Kidney glomerular epithelial cell (primary cell): ENCODE results near the gene UQCR10.

ENCODE experiments used
- DNase-seq: peaks from one replicate; lab custom pipeline; 2025; lab: John Stamatoyannopoulos, UW

Gene UQCR10

DNA sequence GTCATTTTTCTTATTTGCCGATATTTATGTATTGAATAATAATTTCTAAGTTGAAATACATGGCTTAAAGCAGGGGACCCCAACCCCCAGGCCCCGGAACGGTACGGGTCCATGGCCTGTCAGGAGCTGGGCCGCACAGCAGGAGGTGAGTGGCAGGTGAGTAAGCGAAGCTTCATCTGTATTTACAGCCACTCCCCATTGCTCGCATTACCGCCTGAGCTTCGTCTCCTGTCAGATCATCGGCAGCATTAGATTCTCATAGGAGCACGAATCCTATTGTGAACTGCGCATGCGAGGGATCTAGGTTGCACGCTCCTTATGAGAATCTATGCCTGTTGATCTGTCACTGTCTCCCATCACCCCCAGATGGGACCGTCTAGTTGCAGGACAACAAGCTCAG, 4.9 kb upstream of the UQCR10 start:
- DNase-seq, result no peak

DNA sequence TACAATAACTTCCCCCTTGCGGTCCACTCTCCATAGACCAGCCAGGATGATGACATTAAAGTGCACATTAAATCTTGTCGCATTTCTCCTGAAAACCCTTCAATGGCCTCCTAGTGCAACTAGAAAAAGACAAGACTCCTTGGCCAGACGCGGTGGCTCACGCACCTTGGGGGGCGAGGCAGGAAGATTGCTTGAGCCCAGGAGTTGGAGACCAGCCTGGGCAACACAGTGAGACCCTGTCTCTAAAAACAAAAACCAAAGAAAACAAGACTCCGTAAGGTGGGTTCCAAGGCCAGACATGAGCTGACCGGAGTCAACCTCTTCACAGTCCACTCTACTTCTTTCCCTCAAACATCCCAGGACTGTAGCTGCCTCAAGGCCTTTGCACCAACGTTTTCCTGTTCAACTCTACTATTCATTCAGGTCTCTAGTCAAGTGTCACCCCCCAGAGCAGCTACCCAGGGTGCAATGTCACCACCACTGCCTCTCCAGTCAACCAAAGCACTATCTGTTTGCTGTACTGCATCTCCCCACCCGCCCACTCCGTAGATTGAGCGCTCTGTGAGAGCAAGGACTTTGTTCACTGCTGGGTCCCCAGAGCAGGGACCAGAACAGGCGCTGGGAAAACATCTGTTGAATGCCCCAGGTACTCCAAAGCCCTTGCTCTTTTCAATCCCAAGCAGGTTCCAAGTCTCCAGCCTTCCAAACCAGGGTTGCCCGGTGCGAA, 1.1 kb upstream of the UQCR10 start:
- no peak for DNase-seq

GRCh38 chr22:29766632-29767170, 468 bp upstream of the UQCR10 start, which contains the start of gene ZMAT5:
Gene ZMAT5, minus strand, starts transcription at chr22:29767007. Its CDS starts 18,463 bp downstream, at chr22:29748544.
- peak; percentile 98 for DNase-seq

- no peak for DNase-seq
These were observed 1.0 kb downstream of the UQCR10 start for GRCh38 chr22:29768052-29768693.

- no peak for DNase-seq
These were observed 2.7 kb downstream of the UQCR10 start for GRCh38 chr22:29769723-29770321.

GRCh38 chr22:29772170-29772641, 5.0 kb downstream of the UQCR10 start:
- DNase-seq, result peak; percentile 11

GRCh38 chr22:29773233-29773632, 6.1 kb downstream of the UQCR10 start:
- DNase-seq, result peak; percentile 65

- DNase-seq, result no peak
These were observed 13.1 kb downstream of the UQCR10 start for GRCh38 chr22:29780220-29780619.

- peak; percentile 94 for DNase-seq
These were observed 13.8 kb downstream of the UQCR10 start for GRCh38 chr22:29780748-29781676.

DNA sequence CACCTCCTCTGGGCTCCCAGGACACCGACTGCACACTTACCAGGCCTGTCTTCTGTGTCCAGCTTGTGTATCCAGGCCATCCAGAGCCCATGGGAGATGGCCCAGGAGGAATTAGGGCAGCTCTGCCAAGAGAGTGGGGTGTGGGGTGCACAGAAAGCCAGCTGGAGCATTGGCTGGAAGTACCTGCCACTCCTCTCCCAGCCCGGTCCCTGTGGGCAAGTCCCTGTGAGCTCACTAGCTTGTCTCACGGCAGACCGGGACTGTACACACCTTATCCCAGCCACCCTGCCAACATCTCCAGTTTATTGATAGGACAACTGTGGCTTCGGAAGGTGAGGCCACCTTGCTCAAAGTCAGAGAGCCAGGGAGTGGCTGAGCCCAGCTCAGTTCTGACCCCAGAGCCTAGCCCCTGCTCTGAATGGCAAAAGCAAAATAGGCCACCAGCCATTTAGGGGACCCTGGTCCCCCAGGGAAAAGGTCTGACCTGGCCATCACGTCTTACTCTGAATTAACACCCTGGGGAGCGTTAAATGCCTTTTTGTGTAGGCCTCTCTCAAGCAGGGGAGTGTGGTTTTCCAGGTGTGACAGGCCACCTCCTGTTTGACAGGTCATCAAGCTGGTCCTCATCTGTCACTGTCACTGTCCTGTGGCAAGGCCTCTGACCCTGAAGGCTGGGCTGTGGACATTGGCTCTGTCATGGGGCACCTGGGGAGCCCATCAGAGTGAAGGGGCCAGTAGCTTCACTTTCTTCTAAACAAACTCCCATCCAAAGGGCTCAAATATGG, 15.1 kb downstream of the UQCR10 start:
- DNase-seq, result peak; percentile 18

DNA sequence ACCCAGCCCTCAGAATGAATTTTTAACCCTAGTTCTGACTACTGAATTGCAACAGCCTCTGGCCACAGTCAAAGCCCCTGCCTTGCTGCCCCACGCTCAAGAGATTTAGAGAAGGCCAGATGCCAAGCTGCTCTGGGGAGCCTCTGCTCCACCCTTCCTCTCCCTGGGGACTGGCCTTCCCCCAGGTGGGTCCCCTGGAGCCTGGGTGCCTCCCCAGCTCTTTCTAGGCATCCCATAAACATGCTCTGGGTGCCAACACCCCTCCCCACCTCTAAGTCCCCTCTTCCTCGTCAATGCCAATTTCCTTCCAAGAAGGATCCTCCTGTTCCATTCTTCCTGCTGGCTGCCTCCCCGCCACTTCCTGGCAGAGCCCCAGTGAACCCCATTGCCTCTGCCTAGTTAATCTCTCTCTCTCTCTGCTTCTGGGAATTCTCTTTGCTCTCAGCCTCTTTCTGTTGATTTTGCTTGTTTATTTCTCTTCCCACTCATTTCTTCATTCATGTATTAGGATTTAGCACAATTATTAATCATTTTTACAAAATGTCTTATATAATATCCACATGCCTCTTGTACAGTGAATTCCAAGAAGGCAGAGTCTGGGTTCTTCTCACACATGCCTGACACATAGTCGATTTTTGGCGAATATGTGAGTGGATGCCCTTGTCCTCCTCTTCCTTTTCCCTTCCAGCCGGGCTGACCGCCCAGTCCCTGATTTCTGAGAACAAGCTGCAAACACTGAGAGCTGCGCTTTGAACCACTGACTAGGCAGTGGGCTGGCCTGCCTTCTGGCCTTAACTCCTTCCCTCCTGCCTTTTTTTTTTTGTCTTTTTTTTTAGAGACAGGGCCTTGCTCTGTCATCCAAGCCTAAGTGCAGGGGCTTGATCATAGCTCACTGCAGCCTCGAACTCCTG, 17.5 kb downstream of the UQCR10 start:
- DNase-seq, result no peak

- DNase-seq, result no peak
These were observed 18.9 kb downstream of the UQCR10 start for GRCh38 chr22:29786031-29786430.

DNA sequence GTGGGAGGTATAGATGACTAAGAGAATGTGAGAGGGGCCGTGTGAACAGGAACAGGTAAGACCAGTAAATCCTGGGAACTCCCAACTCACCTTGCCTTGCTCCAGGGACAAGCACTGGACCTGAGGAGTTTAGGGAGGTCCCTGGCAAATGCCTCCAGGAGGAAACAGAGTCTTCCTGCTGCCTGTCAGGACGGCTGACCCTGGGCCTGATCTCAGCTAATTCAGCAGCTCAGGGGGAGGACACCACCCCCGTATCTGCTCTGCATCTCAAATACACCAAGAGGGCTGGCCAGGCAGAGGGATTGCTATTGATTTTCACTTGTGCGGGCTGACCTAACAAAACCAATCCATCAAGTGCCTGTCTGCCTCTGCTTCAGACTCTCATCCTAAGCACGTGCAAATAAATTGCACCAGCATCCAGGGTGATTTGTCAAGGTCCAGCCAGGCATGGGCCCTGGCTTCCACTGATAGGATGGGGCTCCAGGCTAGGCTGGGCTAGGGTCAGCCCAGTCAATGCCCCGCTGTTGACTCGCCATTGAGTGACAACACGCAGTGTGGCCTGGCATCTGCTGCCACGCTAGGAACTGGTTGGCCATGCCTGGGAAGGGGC, 20.3 kb downstream of the UQCR10 start:
- no peak for DNase-seq

GRCh38 chr22:29788339-29789279, 21.4 kb downstream of the UQCR10 start:
- no peak for DNase-seq

DNA sequence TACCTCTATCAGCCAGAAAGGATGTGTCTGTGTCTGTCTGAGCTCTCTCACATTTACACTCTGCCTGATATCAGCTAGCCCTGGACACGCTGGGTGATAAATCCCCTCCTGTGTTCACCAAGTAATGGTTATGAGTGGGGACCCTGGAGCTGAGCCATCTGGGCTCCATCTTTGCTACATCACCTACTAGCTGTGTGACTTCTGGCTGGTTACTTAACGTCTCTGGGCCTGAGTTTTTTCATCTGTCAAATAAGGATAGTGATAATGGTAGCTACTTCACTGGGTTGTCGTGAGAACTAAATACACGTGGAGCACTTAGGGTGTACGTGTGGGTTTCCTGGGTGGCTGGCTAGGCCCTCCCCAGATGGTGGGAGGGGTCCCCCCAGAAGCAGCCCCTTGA, 22.9 kb downstream of the UQCR10 start:
- no peak for DNase-seq

DNA sequence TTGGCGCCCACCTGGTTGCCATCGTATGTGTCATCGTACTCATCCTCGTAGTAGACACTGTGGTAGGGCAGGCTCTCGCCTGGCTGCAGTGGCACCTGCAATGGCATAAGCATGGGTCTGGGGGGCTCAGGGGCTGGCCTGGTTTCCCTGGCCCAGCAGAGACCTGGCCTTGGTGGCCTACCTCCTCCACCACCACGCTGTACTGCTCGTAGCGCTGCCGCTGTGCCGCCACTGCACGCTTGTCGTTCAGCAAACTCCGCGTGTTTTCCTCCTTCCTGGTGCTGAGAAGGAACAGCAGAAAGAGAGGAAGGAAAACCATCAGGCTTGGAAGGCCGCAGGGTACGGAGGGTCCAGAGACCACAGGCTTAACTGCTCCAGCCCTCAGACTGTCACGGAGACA, 26.2 kb downstream of the UQCR10 start:
- DNase-seq, result no peak

DNA sequence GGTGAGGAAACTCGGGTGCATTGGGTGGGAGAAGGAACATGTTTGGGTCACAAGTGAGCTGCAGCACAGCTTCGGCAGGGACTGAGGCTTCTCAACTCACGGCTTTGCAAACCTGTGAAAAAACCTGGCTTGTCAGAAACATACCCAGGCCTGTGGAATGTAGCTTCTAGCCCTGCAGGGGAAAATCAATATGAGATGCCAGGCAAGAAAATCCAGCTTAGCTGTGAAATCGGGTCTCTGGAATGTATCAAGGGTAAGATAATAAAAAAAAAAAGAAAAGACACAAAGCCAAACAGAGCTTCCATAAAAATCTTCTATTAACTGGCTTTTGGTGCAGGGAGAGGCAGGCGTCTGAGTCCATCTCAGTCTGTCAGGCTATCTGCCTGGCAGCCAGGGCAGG, 28.5 kb downstream of the UQCR10 start:
- no peak for DNase-seq

GRCh38 chr22:29797351-29797750, 30.2 kb downstream of the UQCR10 start:
- no peak for DNase-seq
